CD4-positive, alpha-beta T cell treated with Interleukin-17A for 4 hours (primary cell): Measurements from ENCODE around the gene NIM1K.
"Not testable (repeated sequence)": the region's sequence is repeated elsewhere in the genome, so short reads cannot be mapped to it uniquely, and the experiment has no call there.

Experiments used
- DNase-seq: peaks from one replicate; pipeline ENCODE4 v3.0.0-alpha.2; 2020; ENCODE audit warnings: mixed read lengths

NIM1K gene

DNA sequence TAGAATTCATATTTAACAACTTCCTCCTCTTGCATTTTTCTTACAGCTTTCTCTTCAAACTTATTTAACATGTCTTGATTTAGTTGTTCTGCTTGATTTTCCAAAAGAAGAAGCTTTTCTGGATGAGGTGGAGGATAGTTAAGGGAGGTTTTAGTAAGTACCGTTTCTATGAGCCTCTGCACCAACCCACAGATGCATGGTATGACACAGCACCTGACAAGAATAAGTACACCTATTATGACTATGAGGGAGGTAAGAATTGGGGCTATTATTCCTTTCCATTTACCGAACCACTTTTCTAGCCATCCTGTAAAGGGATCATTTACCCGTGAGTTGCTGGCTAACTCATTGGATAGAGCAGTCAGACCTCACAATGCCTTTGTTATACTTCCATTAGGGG, 123.7 kb downstream of the NIM1K start:
- no peak for DNase-seq

DNA sequence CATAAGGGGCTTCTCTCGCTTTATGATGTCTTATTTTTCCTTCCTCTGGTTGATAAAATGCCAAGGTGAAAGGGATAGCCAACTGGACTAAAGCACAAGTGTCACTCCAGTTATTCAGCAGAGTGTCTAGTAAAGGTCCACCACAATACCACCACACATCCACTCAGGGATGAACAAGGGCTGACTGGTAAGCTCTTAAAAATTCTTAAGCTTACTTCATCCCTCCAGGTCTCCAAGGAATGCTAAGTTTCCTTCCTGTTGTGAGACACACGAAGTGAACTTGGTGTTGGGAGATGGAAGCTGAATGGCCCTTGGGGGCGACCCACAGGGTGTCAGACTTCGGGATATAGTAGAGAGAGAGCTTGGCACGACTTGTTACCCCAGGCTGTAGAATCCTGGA, 124.4 kb downstream of the NIM1K start:
- DNase-seq: no peak

DNA sequence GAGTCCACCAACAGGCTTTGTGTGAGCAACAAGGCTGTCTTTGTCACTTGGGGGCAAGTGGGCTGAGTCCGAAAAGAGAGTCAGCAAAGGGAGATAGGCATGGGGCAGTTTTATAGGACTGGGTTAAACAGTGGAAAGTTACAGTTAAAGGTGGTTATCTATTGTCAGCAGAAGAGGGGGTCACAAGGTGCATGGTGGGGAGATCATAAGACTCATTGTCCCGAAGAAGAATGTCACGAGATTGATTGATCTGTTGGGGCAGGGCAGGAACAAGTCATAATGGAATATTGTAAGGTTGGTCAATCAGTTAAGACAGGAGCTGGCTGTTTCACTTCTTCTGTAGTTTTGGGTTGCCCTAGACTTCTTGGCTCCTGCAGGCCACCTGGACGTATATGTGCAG, 128.8 kb downstream of the NIM1K start:
- no peak for DNase-seq

DNA sequence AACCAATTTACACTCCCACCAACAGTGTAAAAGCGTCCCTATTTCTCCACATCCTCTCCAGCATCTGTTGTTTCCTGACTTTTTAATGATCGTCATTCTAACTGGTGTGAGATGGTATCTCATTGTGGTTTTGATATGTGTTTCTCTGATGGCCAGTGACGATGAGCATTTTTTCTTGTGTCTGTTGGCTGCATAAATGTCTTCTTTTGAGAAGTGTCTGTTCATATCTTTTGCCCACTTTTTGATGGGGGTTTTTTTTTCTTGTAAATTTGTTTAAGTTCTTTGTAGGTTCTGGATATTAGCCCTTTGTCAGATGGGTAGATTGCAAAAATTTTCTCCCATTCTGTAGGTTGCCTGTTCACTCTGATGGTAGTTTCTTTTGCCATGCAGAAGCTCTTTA, 131.5 kb downstream of the NIM1K start:
- not testable (repeated sequence) for DNase-seq

DNA sequence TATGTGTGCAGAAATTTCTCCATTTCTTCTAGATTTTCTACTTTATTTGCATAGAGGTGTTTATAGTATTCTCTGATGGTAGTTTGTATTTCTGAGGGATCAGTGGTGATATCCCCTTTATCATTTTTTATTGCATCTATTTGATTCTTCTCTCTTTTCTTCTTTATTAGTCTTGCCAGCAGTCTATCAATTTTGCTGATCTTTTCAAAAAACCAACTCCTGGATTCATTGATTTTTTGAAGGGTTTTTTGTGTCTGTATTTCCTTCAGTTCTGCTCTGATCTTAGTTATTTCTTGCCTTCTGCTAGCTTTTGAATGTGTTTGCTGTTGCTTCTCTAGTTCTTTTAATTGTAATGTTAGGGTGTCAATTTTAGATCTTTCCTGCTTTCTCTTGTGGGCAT, 133.6 kb downstream of the NIM1K start:
- DNase-seq: not testable (repeated sequence)
